IPS DF 6.9 (cell line): ENCODE data around the gene WFDC8.

Experiments used
- DNase-seq: peaks from one replicate; pipeline ENCODE4 v3.0.0-alpha.2; 2013; ENCODE audit warnings: low read depth, low spot score
- H3K27ac ChIP-seq: one replicate; pipeline ENCODE4 v1.5.1; 2013; ENCODE audit warnings: low read length, control low read depth
- H3K27me3 ChIP-seq: 2 replicates; pipeline ENCODE4 v1.6.1; 2013; ENCODE audit warnings: mild to moderate bottlenecking, low read length; ENCODE audit not compliant: control insufficient read depth, insufficient read depth
- H3K36me3 ChIP-seq: 2 replicates; pipeline ENCODE4 v1.6.1; 2013; ENCODE audit warnings: low read length; ENCODE audit not compliant: control insufficient read depth, insufficient read depth
- H3K4me1 ChIP-seq: 2 replicates; pipeline ENCODE4 v1.6.1; 2013; ENCODE audit warnings: low read length; ENCODE audit not compliant: control insufficient read depth, insufficient read depth
- H3K4me3 ChIP-seq: 2 replicates; pipeline ENCODE4 v1.5.1; 2013; ENCODE audit warnings: mild to moderate bottlenecking, low read length
- H3K9me3 ChIP-seq: 2 replicates; pipeline ENCODE4 v1.6.1; 2013; ENCODE audit warnings: low read length, inconsistent platforms; ENCODE audit not compliant: control insufficient read depth, insufficient read depth
- WGBS: extraction: QIAGEN DNeasy Blood & Tissue Kit; methylation state at CpG from one replicate; pipeline ENCODE4 v1.1.7; 2013; ENCODE audit warnings: mixed read lengths, missing lambda C conversion rate; ENCODE audit not compliant: insufficient read length, insufficient coverage; 5-methylcytosine and 5-hydroxymethylcytosine counted together

The WFDC8 gene

GRCh38 chr20:45518282-45518681 is 60.8 kb downstream of the WFDC8 start:
- H3K27ac ChIP-seq, result no peak overlapping the region
- no peaks in the 10 kb centered on the region; the same call in 1 of the 2 replicates for H3K4me1 ChIP-seq
- no peaks in the 10 kb centered on the region for H3K27me3 ChIP-seq
- no CpG with 5 or more reads among the region's 2 CpGs for WGBS
- no peaks in the 10 kb centered on the region for H3K9me3 ChIP-seq
- no peak for DNase-seq
- H3K4me3 ChIP-seq, result no peak overlapping the region
- no peaks in the 10 kb centered on the region for H3K36me3 ChIP-seq

GRCh38 chr20:45515147-45515913 is 63.8 kb downstream of the WFDC8 start, which contains the start of gene SPINT3:
SPINT3 (minus strand) TSS chr20:45515622; CDS start chr20:45515608, 14 bp downstream.
- Histone ChIP-seq H3K36me3 (no peaks in the 10 kb centered on the region), H3K4me1 (no peaks in the 10 kb centered on the region; the same call in 1 of the 2 replicates), H3K27me3 (no peaks in the 10 kb centered on the region), H3K4me3 (no peak within 1 kb of the TSS), H3K27ac (no peak within 1 kb of the TSS), H3K9me3 (no peaks in the 10 kb centered on the region)
- no CpG with 5 or more reads among the region's 5 CpGs for WGBS
- DNase-seq, result no peak

GRCh38 chr20:45510242-45510862 is 68.7 kb downstream of the WFDC8 start:
- DNase-seq, result no peak
- no peaks in the 10 kb centered on the region for H3K9me3 ChIP-seq
- H3K27ac ChIP-seq, result no peak overlapping the region
- WGBS, result no CpG with 5 or more reads among the region's 5 CpGs
- H3K27me3 ChIP-seq, result no peaks in the 10 kb centered on the region
- H3K4me1 ChIP-seq, result no peaks in the 10 kb centered on the region
- no peak overlapping the region for H3K4me3 ChIP-seq
- no peaks in the 10 kb centered on the region for H3K36me3 ChIP-seq

DNA sequence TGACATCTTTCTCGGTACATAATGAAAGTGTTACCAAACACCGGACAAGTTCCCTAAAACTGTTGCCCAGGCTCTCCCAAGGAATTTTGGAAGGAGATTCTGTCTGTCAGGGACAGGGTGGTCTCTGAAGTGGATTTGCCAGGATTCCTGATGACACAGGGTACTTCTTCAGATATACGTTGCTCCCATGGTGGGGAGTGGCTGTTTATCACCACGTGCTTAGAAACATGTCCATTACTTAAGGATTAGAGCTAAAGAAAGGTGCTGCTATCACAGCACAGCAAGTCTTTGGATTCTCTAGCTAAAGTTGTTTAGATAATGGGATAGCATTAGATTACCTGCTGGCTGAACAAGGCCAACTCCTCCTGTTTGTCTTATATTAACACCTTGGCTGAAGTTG is 70.0 kb downstream of the WFDC8 start:
- Histone ChIP-seq H3K27ac (no peak overlapping the region), H3K27me3 (no peaks in the 10 kb centered on the region), H3K4me3 (no peak overlapping the region), H3K9me3 (no peaks in the 10 kb centered on the region), H3K36me3 (no peaks in the 10 kb centered on the region), H3K4me1 (no peaks in the 10 kb centered on the region)
- WGBS, result no CpG with 5 or more reads among the region's 4 CpGs
- no peak for DNase-seq

DNA sequence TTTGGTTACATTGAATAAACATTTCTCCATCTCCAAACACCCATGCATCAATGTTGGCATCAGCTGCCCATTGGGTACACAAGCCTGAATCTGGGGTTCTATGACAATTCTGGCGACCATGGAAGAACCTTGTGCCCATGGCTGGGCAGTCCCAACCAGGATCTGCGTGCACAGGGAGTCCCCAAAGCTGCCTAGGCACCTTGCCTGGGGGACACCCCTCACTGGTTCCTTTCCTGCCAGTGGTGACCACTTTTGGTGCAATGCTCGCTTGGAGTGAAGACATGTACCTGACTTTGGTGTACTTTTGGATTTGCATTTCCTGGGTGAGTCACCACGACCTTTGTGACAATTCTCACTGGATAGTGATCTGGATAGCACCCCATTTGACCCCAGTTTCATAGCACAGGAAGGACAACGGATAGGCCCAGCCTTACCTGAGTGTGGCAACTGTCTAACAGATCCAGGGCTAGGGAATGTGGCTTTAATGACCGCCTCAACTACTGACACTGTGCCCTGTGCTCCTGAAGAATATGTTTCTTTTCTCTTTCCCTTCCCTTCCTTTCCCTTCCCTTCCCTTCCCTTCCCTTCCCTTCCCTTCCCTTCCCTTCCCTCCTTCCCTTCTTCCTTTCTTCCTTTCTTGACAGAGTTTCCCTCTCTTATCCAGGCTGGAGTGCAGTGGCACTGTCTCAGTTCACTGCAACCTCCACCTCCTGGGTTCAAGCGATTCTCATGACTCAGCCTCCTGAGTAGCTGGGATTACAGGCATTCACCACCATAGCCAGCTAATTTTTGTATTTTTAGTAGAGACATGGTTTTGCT is 70.8 kb downstream of the WFDC8 start:
- Histone ChIP-seq H3K27me3 (no peaks in the 10 kb centered on the region), H3K27ac (no peak overlapping the region), H3K36me3 (no peaks in the 10 kb centered on the region), H3K4me3 (no peak overlapping the region), H3K4me1 (no peaks in the 10 kb centered on the region), H3K9me3 (no peaks in the 10 kb centered on the region)
- no peak for DNase-seq
- WGBS, result no CpG with 5 or more reads among the region's 7 CpGs

DNA sequence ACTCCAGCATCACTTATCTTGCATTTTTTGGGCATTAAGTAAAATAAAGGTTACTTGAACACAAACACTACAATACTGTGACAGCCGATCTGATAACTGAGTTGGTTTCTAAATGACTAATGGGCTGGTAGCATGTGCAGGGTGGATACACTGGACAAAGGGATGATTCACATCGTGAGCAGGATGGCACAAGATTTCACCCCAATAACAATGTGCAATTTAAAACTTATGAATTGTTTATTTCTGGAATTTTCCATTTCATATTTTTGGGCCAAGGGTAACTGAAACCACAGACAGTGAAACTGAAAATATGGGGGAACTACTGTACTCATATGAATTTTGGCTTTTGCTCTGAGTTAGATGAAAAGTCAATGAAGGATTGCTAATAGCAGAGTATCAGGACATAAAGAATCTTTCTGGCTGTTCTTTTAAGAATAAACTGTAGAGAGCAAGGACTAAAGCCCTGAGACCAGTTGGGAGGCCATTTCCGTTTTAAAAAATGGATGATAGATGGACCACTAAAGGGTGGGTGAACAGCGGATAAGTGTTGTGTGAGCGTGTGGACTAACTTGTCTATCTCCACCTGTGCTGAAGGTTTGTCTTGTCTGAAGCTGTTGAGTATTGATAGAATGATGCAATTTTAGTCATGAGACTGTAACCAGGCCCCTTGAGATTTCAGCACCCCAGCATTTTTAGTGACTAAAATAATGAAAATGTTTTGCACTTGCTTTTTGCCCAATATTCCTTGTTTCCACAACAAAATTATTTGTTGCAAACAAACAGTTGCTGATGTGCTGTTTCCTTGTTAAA is 71.9 kb downstream of the WFDC8 start:
- no peak for DNase-seq
- H3K27me3 ChIP-seq, result no peaks in the 10 kb centered on the region
- no peaks in the 10 kb centered on the region for H3K4me1 ChIP-seq
- no peaks in the 10 kb centered on the region for H3K9me3 ChIP-seq
- H3K36me3 ChIP-seq, result no peaks in the 10 kb centered on the region
- H3K27ac ChIP-seq, result no peak overlapping the region
- H3K4me3 ChIP-seq, result no peak overlapping the region
- WGBS, result no CpG with 5 or more reads among the region's 5 CpGs

DNA sequence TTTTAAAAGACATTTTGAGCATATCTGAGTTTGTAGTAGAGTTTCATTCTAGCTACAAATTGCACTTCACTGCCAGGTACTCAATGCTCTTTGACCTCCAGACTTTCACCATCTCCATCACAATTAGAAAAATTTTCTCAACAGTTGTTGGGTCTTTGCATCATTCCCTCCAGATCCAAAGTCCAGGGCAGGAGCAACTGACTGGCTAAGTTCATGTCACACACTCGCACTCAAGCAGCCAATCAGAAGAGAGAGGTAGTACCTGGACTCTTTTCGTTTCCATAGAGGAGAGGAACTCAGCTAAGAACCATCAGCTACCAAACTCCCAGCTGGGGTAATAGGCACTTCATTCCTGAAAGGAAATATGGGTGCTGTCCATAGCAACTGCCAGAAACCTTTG is 72.7 kb downstream of the WFDC8 start:
- Histone ChIP-seq H3K4me3 (no peak overlapping the region), H3K27me3 (no peaks in the 10 kb centered on the region), H3K27ac (no peak overlapping the region), H3K36me3 (no peaks in the 10 kb centered on the region), H3K4me1 (no peaks in the 10 kb centered on the region), H3K9me3 (no peaks in the 10 kb centered on the region)
- DNase-seq, result no peak
- no CpG with 5 or more reads among the region's 2 CpGs for WGBS

DNA sequence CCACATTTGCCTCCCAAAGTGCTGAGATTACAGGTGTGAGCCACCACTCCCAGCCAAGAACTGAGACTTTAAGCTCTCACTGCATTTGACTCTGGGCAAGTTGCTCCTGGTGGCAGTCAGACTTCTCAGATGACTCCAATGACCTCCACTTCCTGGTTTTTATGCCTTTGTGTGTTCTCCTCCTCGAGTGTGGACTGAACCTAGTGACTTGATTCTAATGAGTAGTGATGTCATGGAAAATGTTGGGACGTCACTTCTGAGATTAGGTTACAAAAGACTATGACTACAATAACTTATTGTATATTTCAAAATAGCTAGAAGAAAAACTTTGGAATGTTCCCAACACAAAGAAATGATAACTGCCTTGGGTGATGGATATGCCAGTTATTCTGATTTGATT is 75.7 kb downstream of the WFDC8 start:
- no peaks in the 10 kb centered on the region for H3K9me3 ChIP-seq
- no peaks in the 10 kb centered on the region for H3K27me3 ChIP-seq
- no CpG with 5 or more reads among the region's 2 CpGs for WGBS
- H3K27ac ChIP-seq, result no peak overlapping the region
- no peak overlapping the region for H3K4me3 ChIP-seq
- DNase-seq, result no peak
- no peaks in the 10 kb centered on the region for H3K36me3 ChIP-seq
- H3K4me1 ChIP-seq, result no peaks in the 10 kb centered on the region

- H3K36me3 ChIP-seq, result no peaks in the 10 kb centered on the region
- no peaks in the 10 kb centered on the region for H3K9me3 ChIP-seq
- no CpG with 5 or more reads among the region's 1 CpG for WGBS
- DNase-seq, result no peak
- H3K4me3 ChIP-seq, result no peak overlapping the region
- H3K27ac ChIP-seq, result no peak overlapping the region
- H3K27me3 ChIP-seq, result no peaks in the 10 kb centered on the region
- H3K4me1 ChIP-seq, result no peaks in the 10 kb centered on the region
Measured at GRCh38 chr20:45502561-45502960, 76.5 kb downstream of the WFDC8 start.
